Measurements from ENCODE around the gene CASD1.

DNA sequence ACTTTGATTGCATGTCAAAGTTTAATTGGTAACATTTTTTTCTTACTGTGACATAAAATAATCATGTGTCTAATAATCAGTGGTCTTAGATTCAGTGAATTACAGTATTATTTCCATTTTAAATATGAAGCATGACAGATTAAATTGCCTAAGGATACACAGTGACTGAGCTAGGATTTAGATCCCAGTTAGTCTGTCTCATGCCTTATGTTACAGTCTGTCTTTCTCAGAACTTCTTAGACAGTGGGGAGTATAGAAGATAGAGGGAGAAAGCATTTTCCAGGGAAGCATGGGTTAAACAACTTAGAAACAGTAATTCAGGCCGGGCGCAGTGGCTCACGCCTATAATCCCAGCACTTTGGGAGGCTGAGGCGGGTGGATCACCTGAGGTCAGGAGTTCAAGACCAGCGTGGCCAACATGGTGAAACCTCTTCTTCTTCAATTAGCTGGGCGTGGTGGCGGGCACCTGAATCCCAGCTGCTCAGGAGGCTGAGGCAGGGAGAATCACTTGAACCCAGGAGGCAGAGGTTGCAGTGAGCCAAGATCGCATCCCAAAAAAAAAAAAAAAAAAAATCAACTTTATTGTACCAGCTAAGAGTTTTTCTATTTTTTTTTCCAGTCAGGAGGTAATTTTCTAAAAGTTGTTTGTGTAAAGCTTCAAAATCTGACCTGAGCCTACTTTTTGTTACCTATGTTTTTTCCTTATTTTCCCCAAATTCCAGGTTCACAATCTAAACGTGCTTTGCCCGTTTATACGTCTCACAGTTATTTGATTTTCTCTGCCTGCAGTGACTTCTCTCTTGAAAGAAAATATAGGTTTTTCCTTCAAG lies 3.3 kb downstream of the CASD1 start:
- TF ChIP-seq EZH2 (IDR thresholded peaks at IDR 0.05), result no peak
- no peak for TF ChIP-seq POLR2AphosphoS5 (IDR thresholded peaks at IDR 0.05; ENCODE audit: borderline replicate concordance, low read depth, low read length)
- no peak for TF ChIP-seq FOXP2 (optimal IDR thresholded peaks at IDR 0.05; ENCODE audit: control extremely low read depth, extremely low read length, insufficient read depth)
